ENCODE results near the gene EFCAB10.
"Not testable (repeated sequence)": the region's sequence is repeated elsewhere in the genome, so short reads cannot be mapped to it uniquely, and the experiment has no call there.

EFCAB10 gene

GRCh38 chr7:105611856-105612775, 30.8 kb upstream of the EFCAB10 start:
- no peak overlapping the region for H3K27ac Mint-ChIP-seq

GRCh38 chr7:105610165-105610930, 29.1 kb upstream of the EFCAB10 start:
- Mint-ChIP-seq H3K9me3 (no peaks in the 10 kb centered on the region), H3K4me1 (ENCODE audit: low read depth) (no peaks in the 10 kb centered on the region), H3K27me3 (no peaks in the 10 kb centered on the region), H3K27ac (peak overlapping the region; percentile 34), H3K4me3 (no peak overlapping the region), H3K36me3 (ENCODE audit: low read depth) (peaks cover 27% of the 10 kb centered on the region)
- DNase-seq = no peak

More at GRCh38 chr7:105611856-105612775, 30.8 kb upstream of the EFCAB10 start:
- Mint-ChIP-seq H3K4me3 (no peak overlapping the region), H3K27me3 (no peaks in the 10 kb centered on the region), H3K9me3 (no peaks in the 10 kb centered on the region), H3K36me3 (ENCODE audit: low read depth) (peaks cover 40% of the 10 kb centered on the region), H3K4me1 (ENCODE audit: low read depth) (no peaks in the 10 kb centered on the region)
- no peak for DNase-seq

DNA sequence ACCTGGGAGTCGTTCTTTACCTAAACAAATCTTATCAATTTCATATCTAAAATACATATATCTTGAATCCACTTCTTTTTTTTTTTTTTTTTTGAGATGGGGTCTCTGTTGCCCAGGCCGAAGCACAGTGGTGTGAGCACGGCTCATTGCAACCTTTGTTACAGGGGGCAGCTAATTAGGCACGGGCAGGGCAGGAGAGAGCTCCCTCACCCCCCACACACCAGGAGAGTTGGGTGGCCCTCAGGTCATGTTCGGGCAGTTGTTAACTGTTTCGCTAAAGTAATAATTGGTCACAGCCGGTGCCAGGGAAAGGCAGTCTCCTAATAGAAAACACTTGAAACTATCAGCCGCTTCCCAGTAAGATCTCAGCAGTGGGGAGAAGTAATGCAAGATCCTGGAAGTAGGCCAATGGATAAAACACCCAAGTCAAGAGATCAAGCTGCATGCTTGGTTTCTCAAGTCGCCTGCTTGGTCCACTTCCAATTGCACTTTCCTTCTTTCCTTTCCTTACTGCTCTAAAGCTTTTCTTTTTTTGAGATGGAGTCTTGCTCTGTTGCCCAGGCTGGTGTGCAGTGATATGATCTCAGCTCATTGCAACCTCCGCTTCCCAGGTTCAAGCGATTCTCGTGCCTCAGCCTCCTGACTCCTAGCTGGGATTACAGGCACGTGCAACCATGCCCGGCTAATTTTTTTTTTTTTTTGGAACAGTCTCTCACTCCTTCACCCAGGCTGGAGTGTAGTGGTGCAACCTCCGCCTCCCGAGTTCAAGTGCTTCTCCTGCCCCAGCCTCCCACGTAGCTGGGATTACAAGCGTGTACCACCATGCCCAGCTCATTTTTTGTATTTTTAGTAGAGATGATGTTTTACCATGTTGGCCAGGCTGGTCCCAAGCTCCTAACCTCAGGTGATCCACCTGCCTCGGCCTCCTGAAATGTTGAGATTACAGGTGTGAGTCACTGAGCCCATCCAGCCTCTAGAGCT, 21.3 kb upstream of the EFCAB10 start:
- H3K36me3 Mint-ChIP-seq (ENCODE audit: low read depth) = peaks cover 4% of the 10 kb centered on the region
- no peak for DNase-seq
- no peak overlapping the region for H3K27ac Mint-ChIP-seq
- H3K27me3 Mint-ChIP-seq = no peaks in the 10 kb centered on the region
- H3K9me3 Mint-ChIP-seq = no peaks in the 10 kb centered on the region
- H3K4me3 Mint-ChIP-seq = no peak overlapping the region
- H3K4me1 Mint-ChIP-seq (ENCODE audit: low read depth) = no peaks in the 10 kb centered on the region

DNA sequence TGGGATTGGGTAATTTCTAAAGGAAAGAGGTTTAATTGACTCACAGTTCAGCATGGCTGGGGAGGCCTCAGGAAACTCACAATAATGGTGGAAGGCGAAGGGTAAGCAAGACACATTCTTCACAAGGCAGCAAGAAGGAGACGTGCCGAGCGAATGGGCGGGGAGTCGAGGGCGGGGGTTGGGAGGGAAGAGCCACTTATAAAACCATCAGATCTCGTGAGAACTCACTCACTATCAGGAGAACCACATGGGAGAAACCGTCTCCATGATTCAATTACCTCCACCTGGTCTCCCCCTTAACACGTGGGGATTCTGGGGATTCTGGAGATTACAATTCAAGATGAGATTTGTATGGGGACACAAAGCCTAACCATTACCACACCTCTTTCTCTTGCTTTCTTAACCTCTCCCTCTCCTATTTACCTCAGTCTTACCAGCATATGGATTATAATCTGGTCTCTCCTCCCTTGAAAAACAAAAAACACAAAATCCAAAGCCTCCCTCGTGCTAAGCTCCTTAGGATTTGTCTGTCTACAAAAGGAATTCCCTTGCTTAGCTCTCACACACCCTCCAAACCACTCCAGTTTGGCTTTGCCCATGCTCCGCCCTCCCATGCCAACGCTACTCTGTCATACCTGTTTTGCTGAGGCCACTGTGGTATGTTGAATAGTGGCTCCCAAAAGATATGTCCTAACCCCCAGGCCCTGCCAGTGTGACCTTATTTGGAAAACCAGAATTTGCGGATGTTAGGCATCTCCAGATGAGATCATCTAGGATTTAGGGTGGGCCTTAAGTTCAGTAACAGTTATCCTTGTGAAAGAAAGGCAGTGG, 19.6 kb upstream of the EFCAB10 start:
- no peaks in the 10 kb centered on the region for H3K9me3 Mint-ChIP-seq
- H3K27ac Mint-ChIP-seq = no peak overlapping the region
- H3K27me3 Mint-ChIP-seq = no peaks in the 10 kb centered on the region
- no peak overlapping the region for H3K4me3 Mint-ChIP-seq
- H3K36me3 Mint-ChIP-seq (ENCODE audit: low read depth) = no peaks in the 10 kb centered on the region
- no peak for DNase-seq
- no peaks in the 10 kb centered on the region for H3K4me1 Mint-ChIP-seq (ENCODE audit: low read depth)

DNA sequence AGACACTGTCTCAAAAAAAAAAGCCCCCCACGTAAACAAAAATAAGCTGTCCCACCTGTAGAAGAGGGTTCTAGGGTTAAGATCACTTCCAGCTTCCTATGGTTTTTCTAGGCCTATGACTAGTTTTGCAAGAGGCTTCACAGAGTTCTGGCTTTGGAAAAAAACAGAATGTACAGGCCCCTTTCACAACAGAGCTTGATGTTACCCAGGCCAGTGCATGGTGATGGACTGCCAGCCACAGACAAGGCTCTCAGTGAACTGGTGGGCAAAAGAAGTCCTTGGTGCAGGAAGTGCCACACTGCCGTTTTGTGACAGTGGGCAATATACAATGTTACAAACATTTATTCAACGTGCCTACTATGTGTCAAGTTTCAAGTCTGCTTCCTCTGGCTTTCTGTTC, 18.3 kb upstream of the EFCAB10 start:
- H3K27ac Mint-ChIP-seq = no peak overlapping the region
- no peaks in the 10 kb centered on the region for H3K27me3 Mint-ChIP-seq
- no peaks in the 10 kb centered on the region for H3K4me1 Mint-ChIP-seq (ENCODE audit: low read depth)
- no peaks in the 10 kb centered on the region for H3K9me3 Mint-ChIP-seq
- no peak for DNase-seq
- no peak overlapping the region for H3K4me3 Mint-ChIP-seq
- H3K36me3 Mint-ChIP-seq (ENCODE audit: low read depth) = no peaks in the 10 kb centered on the region

GRCh38 chr7:105599080-105599479, 17.8 kb upstream of the EFCAB10 start:
- DNase-seq; H3K27me3 Mint-ChIP-seq; H3K4me1 Mint-ChIP-seq (ENCODE audit: low read depth); H3K27ac Mint-ChIP-seq; H3K36me3 Mint-ChIP-seq (ENCODE audit: low read depth); H3K4me3 Mint-ChIP-seq; H3K9me3 Mint-ChIP-seq: not testable (repeated sequence)

GRCh38 chr7:105596866-105597265, 15.6 kb upstream of the EFCAB10 start:
- no peak for DNase-seq
- Mint-ChIP-seq H3K27me3 (no peaks in the 10 kb centered on the region), H3K27ac (no peak overlapping the region), H3K36me3 (ENCODE audit: low read depth) (no peaks in the 10 kb centered on the region), H3K4me1 (ENCODE audit: low read depth) (no peaks in the 10 kb centered on the region), H3K9me3 (no peaks in the 10 kb centered on the region), H3K4me3 (no peak overlapping the region)

- Mint-ChIP-seq H3K4me1 (ENCODE audit: low read depth) (peaks cover 7% of the 10 kb centered on the region), H3K9me3 (no peaks in the 10 kb centered on the region), H3K27ac (no peak overlapping the region), H3K36me3 (ENCODE audit: low read depth) (no peaks in the 10 kb centered on the region), H3K27me3 (no peaks in the 10 kb centered on the region), H3K4me3 (no peak overlapping the region)
- DNase-seq = no peak
Measured at GRCh38 chr7:105594034-105594433, 12.7 kb upstream of the EFCAB10 start.

DNA sequence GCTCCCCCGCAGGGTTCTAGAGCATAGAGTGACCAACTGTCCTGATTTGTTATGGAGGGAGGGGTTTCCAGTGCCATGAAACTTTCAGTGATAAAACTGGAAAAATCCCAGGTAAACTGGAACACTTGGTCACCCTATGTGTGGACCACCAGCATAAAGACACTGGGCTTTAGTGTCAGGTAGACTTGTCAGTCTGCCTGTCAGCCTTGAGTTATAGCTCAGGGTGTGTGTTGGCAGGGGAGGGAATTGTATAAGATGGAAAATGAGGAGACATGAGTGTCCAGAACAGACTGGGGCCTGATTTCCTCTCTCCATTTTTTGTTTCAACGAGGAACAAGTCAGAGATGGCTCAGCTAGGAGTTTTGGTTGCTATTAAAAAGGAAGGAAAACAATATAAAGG, 10.2 kb upstream of the EFCAB10 start:
- no peaks in the 10 kb centered on the region for H3K9me3 Mint-ChIP-seq
- H3K4me1 Mint-ChIP-seq (ENCODE audit: low read depth) = peaks cover 10% of the 10 kb centered on the region
- no peaks in the 10 kb centered on the region for H3K27me3 Mint-ChIP-seq
- no peak for DNase-seq
- H3K36me3 Mint-ChIP-seq (ENCODE audit: low read depth) = no peaks in the 10 kb centered on the region
- no peak overlapping the region for H3K4me3 Mint-ChIP-seq
- H3K27ac Mint-ChIP-seq = no peak overlapping the region

DNA sequence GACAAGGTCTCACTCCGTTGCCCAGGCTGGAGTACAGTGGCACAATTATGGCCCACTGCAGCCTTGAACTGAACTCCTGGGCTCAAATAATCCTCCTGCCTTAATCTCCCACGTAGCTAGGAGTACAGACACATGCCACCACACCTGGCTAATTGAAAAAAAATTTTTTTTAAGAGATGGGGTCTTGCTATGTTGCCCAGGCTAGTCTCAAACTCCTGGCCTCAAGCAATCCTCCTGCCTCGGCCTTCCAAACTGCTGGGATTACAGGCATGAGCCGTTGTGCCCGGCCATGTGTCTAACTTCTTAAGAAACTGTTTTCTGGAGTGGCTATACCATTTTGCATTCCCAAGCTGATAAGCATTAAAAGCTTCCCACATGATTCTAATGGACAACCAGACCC, 9.5 kb upstream of the EFCAB10 start:
- H3K27ac Mint-ChIP-seq = no peak overlapping the region
- no peak for DNase-seq
- H3K4me3 Mint-ChIP-seq = no peak overlapping the region
- peaks cover 10% of the 10 kb centered on the region for H3K4me1 Mint-ChIP-seq (ENCODE audit: low read depth)
- H3K9me3 Mint-ChIP-seq = no peaks in the 10 kb centered on the region
- H3K27me3 Mint-ChIP-seq = no peaks in the 10 kb centered on the region
- H3K36me3 Mint-ChIP-seq (ENCODE audit: low read depth) = no peaks in the 10 kb centered on the region

- Mint-ChIP-seq H3K36me3 (ENCODE audit: low read depth) (no peaks in the 10 kb centered on the region), H3K9me3 (no peaks in the 10 kb centered on the region), H3K27ac (no peak overlapping the region), H3K27me3 (no peaks in the 10 kb centered on the region), H3K4me3 (no peak overlapping the region), H3K4me1 (ENCODE audit: low read depth) (peaks cover 10% of the 10 kb centered on the region)
- DNase-seq = peak; percentile 50
Measured at GRCh38 chr7:105589356-105590077, 8.2 kb upstream of the EFCAB10 start.

DNA sequence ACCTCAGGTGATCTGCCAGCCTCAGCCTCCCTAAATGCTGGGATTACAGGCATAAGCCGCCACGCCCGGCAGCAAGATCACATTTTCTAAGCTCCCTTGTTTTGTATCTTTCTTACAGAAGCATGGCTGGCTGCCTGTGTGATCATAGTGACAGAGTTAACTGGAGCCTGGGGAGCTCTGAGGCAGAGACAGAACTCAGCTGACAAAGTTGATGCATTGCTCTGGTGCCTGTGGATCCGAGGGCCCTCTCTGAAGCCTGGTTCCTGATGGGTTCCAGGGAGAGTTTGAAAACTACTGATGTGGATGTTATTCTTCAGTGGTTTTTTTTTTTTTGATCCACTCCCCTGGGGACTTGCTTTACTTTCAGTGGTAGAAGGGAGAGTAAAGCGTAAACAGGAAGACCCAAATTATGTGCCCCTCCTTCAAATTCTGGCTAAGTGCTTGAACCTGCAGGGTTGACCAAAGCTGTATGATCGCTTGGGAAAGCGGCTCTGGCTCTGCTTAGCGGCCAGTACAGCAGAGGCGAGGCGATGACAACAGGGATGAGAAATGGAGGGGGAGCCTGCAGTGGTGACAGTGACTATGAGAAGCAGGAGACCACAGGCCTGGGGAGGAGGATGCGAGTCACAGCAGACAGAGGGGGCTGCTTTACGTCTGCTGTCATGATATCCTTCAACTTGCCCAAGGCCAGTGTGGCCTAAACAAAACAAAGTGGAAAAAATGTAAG, 6.8 kb upstream of the EFCAB10 start:
- DNase-seq = no peak
- Mint-ChIP-seq H3K27ac (no peak overlapping the region), H3K4me3 (no peak overlapping the region), H3K36me3 (ENCODE audit: low read depth) (no peaks in the 10 kb centered on the region), H3K27me3 (no peaks in the 10 kb centered on the region), H3K9me3 (peaks cover 5% of the 10 kb centered on the region), H3K4me1 (ENCODE audit: low read depth) (peaks cover 10% of the 10 kb centered on the region)
